Sigmoid colon (tissue), 4 donors: ENCODE data around the gene PKN1.

Experiments
- EP300 ChIP-seq, 4 donors: sonication (generic); formaldehyde crosslinking; IDR thresholded peaks; one replicate each; pipeline ENCODE4 v1.6.1; 2017; ENCODE audit warnings: antibody characterized with exemption in 4 of 4
- POLR2A ChIP-seq, 2 donors: fragments of 450-650 bp; IDR thresholded peaks; one replicate each; pipeline ENCODE4 v1.6.1; 2016; ENCODE audit warnings: antibody characterized with exemption in 2 of 2, mild to moderate bottlenecking in 2 of 2, moderate library complexity in 2 of 2
- TF ChIP-seq, protein P1 (sequence below), 4 experiments: fragments of 450-650 bp in 3 of 4; fragments of 200-600 bp in 1 of 4; IDR thresholded peaks; one replicate each; pipeline ENCODE4 v1.5.1; 2016 to 2019; ENCODE audit warnings: antibody characterized with exemption in 4 of 4, mild to moderate bottlenecking in 3 of 4, moderate library complexity in 2 of 4

DNA sequence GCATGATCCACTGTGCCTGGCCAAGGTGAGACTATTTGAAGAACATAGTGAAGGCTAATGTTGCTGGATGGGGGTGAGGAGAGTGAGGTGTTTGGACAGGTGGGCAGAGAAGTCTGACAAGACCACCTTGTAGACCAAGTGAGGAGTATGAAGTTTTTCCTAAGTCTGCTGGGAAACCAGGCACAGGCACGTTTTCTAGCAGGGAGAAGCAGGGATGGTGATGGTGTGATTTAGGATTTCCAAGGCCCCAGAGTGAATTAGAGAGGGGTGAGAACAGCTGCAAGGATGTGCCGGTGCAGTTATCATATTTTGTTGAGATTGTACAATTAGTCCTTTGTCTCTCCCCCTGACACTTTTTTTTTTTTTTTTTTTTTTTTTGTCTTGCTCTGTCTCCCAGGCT is 5.6 kb upstream of the PKN1 start:
- TF ChIP-seq POLR2A (IDR thresholded peaks at IDR 0.05) (no peak), EP300 (IDR thresholded peaks at IDR 0.05) (no peak)
- TF ChIP-seq, protein P1, sequence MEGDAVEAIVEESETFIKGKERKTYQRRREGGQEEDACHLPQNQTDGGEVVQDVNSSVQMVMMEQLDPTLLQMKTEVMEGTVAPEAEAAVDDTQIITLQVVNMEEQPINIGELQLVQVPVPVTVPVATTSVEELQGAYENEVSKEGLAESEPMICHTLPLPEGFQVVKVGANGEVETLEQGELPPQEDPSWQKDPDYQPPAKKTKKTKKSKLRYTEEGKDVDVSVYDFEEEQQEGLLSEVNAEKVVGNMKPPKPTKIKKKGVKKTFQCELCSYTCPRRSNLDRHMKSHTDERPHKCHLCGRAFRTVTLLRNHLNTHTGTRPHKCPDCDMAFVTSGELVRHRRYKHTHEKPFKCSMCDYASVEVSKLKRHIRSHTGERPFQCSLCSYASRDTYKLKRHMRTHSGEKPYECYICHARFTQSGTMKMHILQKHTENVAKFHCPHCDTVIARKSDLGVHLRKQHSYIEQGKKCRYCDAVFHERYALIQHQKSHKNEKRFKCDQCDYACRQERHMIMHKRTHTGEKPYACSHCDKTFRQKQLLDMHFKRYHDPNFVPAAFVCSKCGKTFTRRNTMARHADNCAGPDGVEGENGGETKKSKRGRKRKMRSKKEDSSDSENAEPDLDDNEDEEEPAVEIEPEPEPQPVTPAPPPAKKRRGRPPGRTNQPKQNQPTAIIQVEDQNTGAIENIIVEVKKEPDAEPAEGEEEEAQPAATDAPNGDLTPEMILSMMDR (IDR thresholded peaks at IDR 0.05), result no peak
